PC-3 (cell line): ENCODE measurements around the gene GOLM1.

Experiments
- CTCF ChIP-seq: fragments of 300-600 bp; sonication (generic); conservative IDR thresholded peaks from 2 replicates; pipeline ENCODE4 v1.5.1; 2017; ENCODE audit warnings: antibody characterized with exemption, low read depth, mild to moderate bottlenecking, low read length
- EZH2 ChIP-seq: fragments of 300-600 bp; sonication (generic); IDR thresholded peaks from one replicate; pipeline ENCODE4 v1.6.1; 2017; ENCODE audit warnings: antibody characterized with exemption, mild to moderate bottlenecking, low read length; ENCODE audit not compliant: unreplicated experiment

- TF ChIP-seq EZH2, result no peak
- TF ChIP-seq CTCF, result no peak
These were observed 42.5 kb upstream of the GOLM1 start for GRCh38 chr9:86141843-86142242.
